SU-DHL-6 (cell line): ENCODE data around the gene SP2.

ENCODE experiments used
- EZH2phosphoT487 ChIP-seq: fragments of 200-600 bp; sonication (generic), shearing (Covaris generic); conservative IDR thresholded peaks from 2 replicates; pipeline ENCODE4 v1.6.1; 2018; ENCODE audit warnings: mild to moderate bottlenecking, antibody characterized with exemption, low read length, moderate library complexity, mixed read lengths
- TF ChIP-seq, protein P1 (sequence below): fragments of 200-600 bp; sonication (generic); IDR thresholded peaks from one replicate; pipeline ENCODE4 v1.5.1; 2017; ENCODE audit warnings: antibody characterized with exemption, mild to moderate bottlenecking, low read length, moderate library complexity; ENCODE audit not compliant: insufficient read depth, poor library complexity, severe bottlenecking

DNA sequence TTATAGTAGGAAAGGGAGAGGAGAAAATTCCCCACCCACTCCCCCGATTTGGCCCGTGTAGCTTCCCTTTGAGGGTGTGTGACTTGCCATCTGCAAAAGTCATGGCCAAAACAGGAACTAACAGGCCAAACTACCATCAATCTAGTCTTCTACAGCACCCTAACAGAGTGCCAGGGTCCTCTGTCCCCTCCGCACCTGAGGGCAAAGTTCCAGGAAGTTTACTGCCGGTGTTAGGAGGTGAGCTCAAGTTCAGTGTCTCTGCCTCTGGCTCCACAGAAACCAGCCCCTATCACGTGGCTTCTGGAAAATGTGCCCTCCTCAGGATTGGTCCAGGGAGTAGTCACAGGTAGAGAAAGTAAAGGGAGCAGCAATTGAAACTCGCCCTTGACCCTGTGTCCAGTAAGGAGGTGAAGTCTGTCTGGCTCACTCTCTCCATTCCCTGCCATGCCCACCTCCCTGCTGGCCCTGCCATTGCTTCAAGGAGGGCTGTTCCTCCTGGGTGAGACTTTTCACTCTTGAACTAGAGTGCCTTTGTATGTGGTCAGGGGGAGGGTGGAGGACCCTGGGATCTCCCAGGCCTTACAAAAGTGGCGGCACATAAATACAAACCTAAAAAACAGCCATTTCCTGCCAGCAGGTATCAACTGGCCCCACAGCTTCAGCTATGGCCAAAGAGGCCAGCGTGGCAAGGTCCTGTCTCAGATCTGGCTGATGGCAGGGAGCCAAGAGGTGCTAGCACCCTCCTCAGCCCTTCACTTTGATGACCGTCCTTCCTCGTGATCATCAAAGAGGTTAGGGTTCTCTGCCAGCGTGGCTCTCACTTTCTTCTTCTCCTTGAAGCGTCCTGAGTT lies 56.4 kb downstream of the SP2 start:
- TF ChIP-seq, protein P1, sequence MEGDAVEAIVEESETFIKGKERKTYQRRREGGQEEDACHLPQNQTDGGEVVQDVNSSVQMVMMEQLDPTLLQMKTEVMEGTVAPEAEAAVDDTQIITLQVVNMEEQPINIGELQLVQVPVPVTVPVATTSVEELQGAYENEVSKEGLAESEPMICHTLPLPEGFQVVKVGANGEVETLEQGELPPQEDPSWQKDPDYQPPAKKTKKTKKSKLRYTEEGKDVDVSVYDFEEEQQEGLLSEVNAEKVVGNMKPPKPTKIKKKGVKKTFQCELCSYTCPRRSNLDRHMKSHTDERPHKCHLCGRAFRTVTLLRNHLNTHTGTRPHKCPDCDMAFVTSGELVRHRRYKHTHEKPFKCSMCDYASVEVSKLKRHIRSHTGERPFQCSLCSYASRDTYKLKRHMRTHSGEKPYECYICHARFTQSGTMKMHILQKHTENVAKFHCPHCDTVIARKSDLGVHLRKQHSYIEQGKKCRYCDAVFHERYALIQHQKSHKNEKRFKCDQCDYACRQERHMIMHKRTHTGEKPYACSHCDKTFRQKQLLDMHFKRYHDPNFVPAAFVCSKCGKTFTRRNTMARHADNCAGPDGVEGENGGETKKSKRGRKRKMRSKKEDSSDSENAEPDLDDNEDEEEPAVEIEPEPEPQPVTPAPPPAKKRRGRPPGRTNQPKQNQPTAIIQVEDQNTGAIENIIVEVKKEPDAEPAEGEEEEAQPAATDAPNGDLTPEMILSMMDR, result no peak
- TF ChIP-seq EZH2phosphoT487, result no peak
